HepG2 (cell line): Measurements from ENCODE around the gene NACC2. TPM values are rescaled to one million over a fixed set of nuclear protein-coding genes. Genes with fewer than 3 reads are reported as not detected.

ENCODE experiments used
- MED8 ChIP-seq: sonication (generic); formaldehyde crosslinking; IDR thresholded peaks from 2 replicates; pipeline ENCODE4 v1.8.1; 2023; ENCODE audit warnings: mild to moderate bottlenecking, missing genetic modification reagents; ENCODE audit not compliant: insufficient replicate concordance
- MLLT10 ChIP-seq: sonication (generic); formaldehyde crosslinking; IDR thresholded peaks from 2 replicates; pipeline ENCODE4 v1.4.0; 2020; ENCODE audit warnings: missing genetic modification reagents
- NCOA5 ChIP-seq: sonication (generic); formaldehyde crosslinking; IDR thresholded peaks from 2 replicates; pipeline ENCODE4 v1.4.0; 2020; ENCODE audit warnings: missing genetic modification reagents
- PHF21A ChIP-seq: sonication (generic); formaldehyde crosslinking; IDR thresholded peaks from 2 replicates; pipeline ENCODE4 v1.5.0; 2020; ENCODE audit warnings: mild to moderate bottlenecking, missing genetic modification reagents
- RAD21 ChIP-seq: fragments of 450-650 bp; formaldehyde crosslinking; IDR thresholded peaks from 2 replicates; pipeline ENCODE4 v1.5.0; 2020; ENCODE audit warnings: mild to moderate bottlenecking
- ZBTB4 ChIP-seq: sonication (generic); formaldehyde crosslinking; IDR thresholded peaks from 2 replicates; pipeline ENCODE4 v1.4.0; 2020; ENCODE audit warnings: missing genetic modification reagents, mild to moderate bottlenecking, borderline replicate concordance
- ZNF382 ChIP-seq: sonication (generic); formaldehyde crosslinking; IDR thresholded peaks from 2 replicates; pipeline ENCODE4 v1.5.0; 2020; ENCODE audit warnings: missing genetic modification reagents, mild to moderate bottlenecking, borderline replicate concordance
- ZNF441 ChIP-seq: sonication (generic); formaldehyde crosslinking; IDR thresholded peaks from 2 replicates; pipeline ENCODE4 v1.7.0; 2021; ENCODE audit warnings: missing genetic modification reagents, borderline replicate concordance
- ZNF609 ChIP-seq: sonication (generic); formaldehyde crosslinking; IDR thresholded peaks from 2 replicates; pipeline ENCODE4 v1.4.0; 2020; ENCODE audit warnings: mild to moderate bottlenecking, missing genetic modification reagents, borderline replicate concordance
- ZNF720 ChIP-seq: sonication (generic); formaldehyde crosslinking; IDR thresholded peaks from 2 replicates; pipeline ENCODE4 v1.4.0; 2020; ENCODE audit warnings: missing genetic modification reagents
- polyA plus RNA-seq, 8 experiments: library from polyadenylated mRNA; depleted of rRNA in 3 of 8; stranded (reverse) in 7 of 8; unstranded in 1 of 8; fragments of >200 nt; fragmentation: Illumina TruSeq in 4 of 8; extraction: Trizol in 4 of 8; gene quantifications; 2 replicates each; pipeline versions ENCODE4 v1.2.1 to v1.2.3, GENCODE V29; 2011 to 2016; ENCODE audit warnings: low read depth in 4 of 8, missing spikeins in 1 of 8, mixed read lengths in 1 of 8; ENCODE audit not compliant: insufficient read depth in 1 of 8
- total RNA-seq, 5 experiments: library from RNA; depleted of rRNA; stranded (reverse); fragments of >200 nt; fragmentation: Illumina TruSeq; extraction: Trizol; gene quantifications; 2 replicates each; pipeline ENCODE4 v1.2.3, GENCODE V29; 2016; ENCODE audit warnings: low read depth in 1 of 5
- TF ChIP-seq, protein P1 (sequence below): IDR thresholded peaks from 2 replicates; pipeline ENCODE4 v1.6.1; 2016; ENCODE audit warnings: low read depth, control low read depth
- TF ChIP-seq, protein P2 (sequence below): sonication (generic); formaldehyde crosslinking; IDR thresholded peaks from 2 replicates; pipeline ENCODE4 v1.4.0; 2020; ENCODE audit warnings: missing genetic modification reagents
- TF ChIP-seq, protein P3 (sequence below): sonication (generic); formaldehyde crosslinking; IDR thresholded peaks from 2 replicates; pipeline ENCODE4 v1.5.1; 2020; ENCODE audit warnings: missing genetic modification reagents, mild to moderate bottlenecking, borderline replicate concordance

NACC2 gene
- total and polyA plus RNA-seq, 2 of the 13 experiments (the other 11 are each of a cell fraction or from before 2014, with no cell fraction given) = 5.9 to 12.3 TPM

DNA sequence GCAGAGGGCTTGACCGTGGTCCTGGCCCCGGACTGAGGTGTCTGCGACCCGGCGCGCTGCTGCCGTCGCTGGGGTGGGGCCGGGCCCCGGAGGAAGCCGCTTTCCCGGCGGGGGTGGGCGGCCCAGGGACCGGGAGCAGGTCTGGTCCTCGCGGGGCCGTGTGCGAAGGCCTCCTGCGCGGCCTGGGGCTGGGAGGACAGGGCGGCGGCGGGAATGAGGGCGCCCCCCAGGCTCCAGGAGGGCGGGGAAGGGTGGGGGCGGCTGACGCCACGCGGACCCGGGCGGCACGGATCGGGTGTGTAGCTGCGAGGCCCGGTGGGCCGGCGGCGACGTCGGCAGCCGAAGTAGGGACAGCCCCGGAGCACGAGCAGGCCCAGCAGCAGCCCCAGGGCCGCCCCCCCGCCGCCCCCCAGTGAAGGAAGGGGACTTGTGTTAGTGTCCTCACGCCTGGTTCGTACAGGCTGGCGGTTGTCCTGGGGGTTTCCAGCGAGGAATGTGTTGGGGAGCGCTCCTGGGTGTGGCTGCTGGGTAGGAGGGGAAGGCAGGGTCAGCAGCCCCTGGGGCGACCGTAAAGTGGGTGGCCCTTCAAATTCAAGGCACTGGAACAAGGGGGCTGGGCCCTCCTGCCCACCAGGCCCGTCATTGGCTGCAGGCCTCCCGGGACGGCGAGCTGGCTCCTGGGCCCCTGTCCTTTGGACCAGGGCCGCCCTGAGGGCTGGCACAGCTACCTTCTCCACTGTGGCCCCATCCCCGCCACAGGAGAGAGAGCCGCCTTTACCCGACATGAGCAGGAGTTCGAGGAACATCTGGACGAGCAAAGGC lies 24.2 kb upstream of the NACC2 start (continued):
- no peak for TF ChIP-seq ZBTB4
- TF ChIP-seq, protein P1, sequence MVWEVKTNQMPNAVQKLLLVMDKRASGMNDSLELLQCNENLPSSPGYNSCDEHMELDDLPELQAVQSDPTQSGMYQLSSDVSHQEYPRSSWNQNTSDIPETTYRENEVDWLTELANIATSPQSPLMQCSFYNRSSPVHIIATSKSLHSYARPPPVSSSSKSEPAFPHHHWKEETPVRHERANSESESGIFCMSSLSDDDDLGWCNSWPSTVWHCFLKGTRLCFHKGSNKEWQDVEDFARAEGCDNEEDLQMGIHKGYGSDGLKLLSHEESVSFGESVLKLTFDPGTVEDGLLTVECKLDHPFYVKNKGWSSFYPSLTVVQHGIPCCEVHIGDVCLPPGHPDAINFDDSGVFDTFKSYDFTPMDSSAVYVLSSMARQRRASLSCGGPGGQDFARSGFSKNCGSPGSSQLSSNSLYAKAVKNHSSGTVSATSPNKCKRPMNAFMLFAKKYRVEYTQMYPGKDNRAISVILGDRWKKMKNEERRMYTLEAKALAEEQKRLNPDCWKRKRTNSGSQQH (CRISPR knock-in tag) = no peak
- no peak for TF ChIP-seq MED8
- TF ChIP-seq ZNF720 (CRISPR knock-in tag) = no peak
- TF ChIP-seq, protein P2, sequence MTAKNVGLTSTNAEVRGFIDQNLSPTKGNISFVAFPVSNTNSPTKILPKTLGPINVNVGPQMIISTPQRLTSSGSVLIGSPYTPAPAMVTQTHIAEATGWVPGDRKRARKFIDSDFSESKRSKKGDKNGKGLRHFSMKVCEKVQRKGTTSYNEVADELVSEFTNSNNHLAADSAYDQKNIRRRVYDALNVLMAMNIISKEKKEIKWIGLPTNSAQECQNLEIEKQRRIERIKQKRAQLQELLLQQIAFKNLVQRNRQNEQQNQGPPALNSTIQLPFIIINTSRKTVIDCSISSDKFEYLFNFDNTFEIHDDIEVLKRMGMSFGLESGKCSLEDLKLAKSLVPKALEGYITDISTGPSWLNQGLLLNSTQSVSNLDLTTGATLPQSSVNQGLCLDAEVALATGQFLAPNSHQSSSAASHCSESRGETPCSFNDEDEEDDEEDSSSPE (CRISPR knock-in tag) = peak; percentile 32; the same call in 1 of the 2 replicates
- TF ChIP-seq, protein P3, sequence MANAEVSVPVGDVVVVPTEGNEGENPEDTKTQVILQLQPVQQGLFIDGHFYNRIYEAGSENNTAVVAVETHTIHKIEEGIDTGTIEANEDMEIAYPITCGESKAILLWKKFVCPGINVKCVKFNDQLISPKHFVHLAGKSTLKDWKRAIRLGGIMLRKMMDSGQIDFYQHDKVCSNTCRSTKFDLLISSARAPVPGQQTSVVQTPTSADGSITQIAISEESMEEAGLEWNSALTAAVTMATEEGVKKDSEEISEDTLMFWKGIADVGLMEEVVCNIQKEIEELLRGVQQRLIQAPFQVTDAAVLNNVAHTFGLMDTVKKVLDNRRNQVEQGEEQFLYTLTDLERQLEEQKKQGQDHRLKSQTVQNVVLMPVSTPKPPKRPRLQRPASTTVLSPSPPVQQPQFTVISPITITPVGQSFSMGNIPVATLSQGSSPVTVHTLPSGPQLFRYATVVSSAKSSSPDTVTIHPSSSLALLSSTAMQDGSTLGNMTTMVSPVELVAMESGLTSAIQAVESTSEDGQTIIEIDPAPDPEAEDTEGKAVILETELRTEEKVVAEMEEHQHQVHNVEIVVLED (CRISPR knock-in tag) = peak; percentile 88; the same call in 1 of the 2 replicates
- peak; percentile 91 for TF ChIP-seq PHF21A
- no peak for TF ChIP-seq ZNF609 (CRISPR knock-in tag)
- TF ChIP-seq ZNF441 (CRISPR knock-in tag) = no peak; the same call in 1 of the 2 replicates
- no peak; the same call in 1 of the 2 replicates for TF ChIP-seq RAD21 (CRISPR knock-in tag)
- TF ChIP-seq MLLT10 = no peak
- no peak for TF ChIP-seq NCOA5
- TF ChIP-seq ZNF382 (CRISPR knock-in tag) = no peak
